A549 (cell line): Measurements from ENCODE around the gene GALNT15.

Source experiments
- CHD4 ChIP-seq: fragments of 200-600 bp; sonication (generic); IDR thresholded peaks from 2 replicates; pipeline ENCODE4 v1.6.1; 2016; ENCODE audit warnings: antibody characterized with exemption, mild to moderate bottlenecking, borderline replicate concordance
- EP300 ChIP-seq, 2 experiments: fragments of >200 bp; sonication (Bioruptor Twin); formaldehyde crosslinking; IDR thresholded peaks; 2 replicates in 1 of 2; 3 replicates in 1 of 2; pipeline ENCODE4 v1.6.1; 2016 to 2017
- ESRRA ChIP-seq: fragments of 150-350 bp; IDR thresholded peaks from 2 replicates; pipeline ENCODE4 v1.6.1; 2014; ENCODE audit warnings: mild to moderate bottlenecking, low read length, borderline replicate concordance
- HOXB13 ChIP-seq: fragments of 250-450 bp; sonication (Bioruptor Pico); IDR thresholded peaks from 2 replicates; pipeline ENCODE4 v1.5.0; 2020; ENCODE audit warnings: low read depth, mild to moderate bottlenecking, moderate library complexity
- KDM5A ChIP-seq: fragments of 200-600 bp; sonication (generic); IDR thresholded peaks from 2 replicates; pipeline ENCODE4 v1.6.1; 2016; ENCODE audit warnings: antibody characterized with exemption, mild to moderate bottlenecking
- NFE2L2 ChIP-seq: fragments of 150-350 bp; conservative IDR thresholded peaks from 2 replicates; pipeline ENCODE4 v1.6.1; 2014; ENCODE audit warnings: low read length
- NPAS2 ChIP-seq: fragments of 250-450 bp; sonication (Bioruptor Pico); IDR thresholded peaks from 2 replicates; pipeline ENCODE4 v1.8.0; 2022; ENCODE audit warnings: mild to moderate bottlenecking, moderate library complexity, borderline replicate concordance
- POLR2A ChIP-seq: IDR thresholded peaks from 2 replicates; pipeline ENCODE4 v1.6.1; 2012; ENCODE audit warnings: mild to moderate bottlenecking, low read length
- ZSCAN20 ChIP-seq: fragments of 250-450 bp; sonication (Bioruptor Pico); IDR thresholded peaks from 2 replicates; pipeline ENCODE4 v1.8.0; 2022; ENCODE audit warnings: mild to moderate bottlenecking, moderate library complexity
- TF ChIP-seq, protein P1 (sequence below): fragments of >200 bp; sonication (Bioruptor Twin); formaldehyde crosslinking; IDR thresholded peaks from 3 replicates; pipeline ENCODE4 v1.5.1; 2016
- TF ChIP-seq, protein P2 (sequence below): IDR thresholded peaks from 2 replicates; pipeline ENCODE4 v1.6.1; 2012; ENCODE audit warnings: low read depth, borderline replicate concordance
- TF ChIP-seq, protein P3 (sequence below): fragments of 250-450 bp; sonication (Bioruptor Pico); IDR thresholded peaks from 2 replicates; pipeline ENCODE4 v1.5.0; 2021; ENCODE audit warnings: mild to moderate bottlenecking, moderate library complexity, borderline replicate concordance
- TF ChIP-seq, protein P4 (sequence below): fragments of 200-600 bp; sonication (generic); IDR thresholded peaks from 2 replicates; pipeline ENCODE4 v1.6.1; 2016; ENCODE audit warnings: antibody characterized with exemption, mild to moderate bottlenecking, moderate library complexity

DNA sequence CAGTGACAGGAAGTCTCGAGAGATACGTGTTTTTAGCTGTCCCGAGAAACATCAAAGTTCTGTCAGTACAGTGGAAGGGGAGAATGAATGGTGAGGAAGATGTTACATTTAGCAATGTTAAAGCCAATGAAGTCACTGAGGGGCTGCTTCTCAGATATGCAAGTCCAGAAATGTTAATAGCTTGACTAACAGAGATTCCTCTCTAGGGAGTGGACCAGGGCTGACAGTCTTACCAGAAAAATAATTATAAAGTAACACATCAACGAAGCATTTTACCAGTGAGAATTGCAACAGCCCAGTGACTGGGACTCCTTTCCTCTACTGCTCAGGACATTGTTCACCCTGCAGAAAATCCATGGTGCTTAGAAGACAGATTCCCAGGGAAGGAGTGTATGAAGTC is 23.9 kb downstream of the GALNT15 start:
- TF ChIP-seq, protein P1, sequence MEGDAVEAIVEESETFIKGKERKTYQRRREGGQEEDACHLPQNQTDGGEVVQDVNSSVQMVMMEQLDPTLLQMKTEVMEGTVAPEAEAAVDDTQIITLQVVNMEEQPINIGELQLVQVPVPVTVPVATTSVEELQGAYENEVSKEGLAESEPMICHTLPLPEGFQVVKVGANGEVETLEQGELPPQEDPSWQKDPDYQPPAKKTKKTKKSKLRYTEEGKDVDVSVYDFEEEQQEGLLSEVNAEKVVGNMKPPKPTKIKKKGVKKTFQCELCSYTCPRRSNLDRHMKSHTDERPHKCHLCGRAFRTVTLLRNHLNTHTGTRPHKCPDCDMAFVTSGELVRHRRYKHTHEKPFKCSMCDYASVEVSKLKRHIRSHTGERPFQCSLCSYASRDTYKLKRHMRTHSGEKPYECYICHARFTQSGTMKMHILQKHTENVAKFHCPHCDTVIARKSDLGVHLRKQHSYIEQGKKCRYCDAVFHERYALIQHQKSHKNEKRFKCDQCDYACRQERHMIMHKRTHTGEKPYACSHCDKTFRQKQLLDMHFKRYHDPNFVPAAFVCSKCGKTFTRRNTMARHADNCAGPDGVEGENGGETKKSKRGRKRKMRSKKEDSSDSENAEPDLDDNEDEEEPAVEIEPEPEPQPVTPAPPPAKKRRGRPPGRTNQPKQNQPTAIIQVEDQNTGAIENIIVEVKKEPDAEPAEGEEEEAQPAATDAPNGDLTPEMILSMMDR, result no peak
- TF ChIP-seq ESRRA (no peak), KDM5A (no peak), NPAS2 (CRISPR knock-in tag) (no peak), ZSCAN20 (CRISPR knock-in tag) (no peak), NFE2L2 (no peak), HOXB13 (no peak), CHD4 (no peak), POLR2A (no peak), EP300 (IDR thresholded peaks at IDR 0.05) (no peak)
- TF ChIP-seq, protein P2, sequence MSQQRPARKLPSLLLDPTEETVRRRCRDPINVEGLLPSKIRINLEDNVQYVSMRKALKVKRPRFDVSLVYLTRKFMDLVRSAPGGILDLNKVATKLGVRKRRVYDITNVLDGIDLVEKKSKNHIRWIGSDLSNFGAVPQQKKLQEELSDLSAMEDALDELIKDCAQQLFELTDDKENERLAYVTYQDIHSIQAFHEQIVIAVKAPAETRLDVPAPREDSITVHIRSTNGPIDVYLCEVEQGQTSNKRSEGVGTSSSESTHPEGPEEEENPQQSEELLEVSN, result no peak
- TF ChIP-seq, protein P3, sequence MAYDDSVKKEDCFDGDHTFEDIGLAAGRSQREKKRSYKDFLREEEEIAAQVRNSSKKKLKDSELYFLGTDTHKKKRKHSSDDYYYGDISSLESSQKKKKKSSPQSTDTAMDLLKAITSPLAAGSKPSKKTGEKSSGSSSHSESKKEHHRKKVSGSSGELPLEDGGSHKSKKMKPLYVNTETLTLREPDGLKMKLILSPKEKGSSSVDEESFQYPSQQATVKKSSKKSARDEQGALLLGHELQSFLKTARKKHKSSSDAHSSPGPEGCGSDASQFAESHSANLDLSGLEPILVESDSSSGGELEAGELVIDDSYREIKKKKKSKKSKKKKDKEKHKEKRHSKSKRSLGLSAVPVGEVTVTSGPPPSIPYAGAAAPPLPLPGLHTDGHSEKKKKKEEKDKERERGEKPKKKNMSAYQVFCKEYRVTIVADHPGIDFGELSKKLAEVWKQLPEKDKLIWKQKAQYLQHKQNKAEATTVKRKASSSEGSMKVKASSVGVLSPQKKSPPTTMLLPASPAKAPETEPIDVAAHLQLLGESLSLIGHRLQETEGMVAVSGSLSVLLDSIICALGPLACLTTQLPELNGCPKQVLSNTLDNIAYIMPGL, result no peak
- TF ChIP-seq, protein P4, sequence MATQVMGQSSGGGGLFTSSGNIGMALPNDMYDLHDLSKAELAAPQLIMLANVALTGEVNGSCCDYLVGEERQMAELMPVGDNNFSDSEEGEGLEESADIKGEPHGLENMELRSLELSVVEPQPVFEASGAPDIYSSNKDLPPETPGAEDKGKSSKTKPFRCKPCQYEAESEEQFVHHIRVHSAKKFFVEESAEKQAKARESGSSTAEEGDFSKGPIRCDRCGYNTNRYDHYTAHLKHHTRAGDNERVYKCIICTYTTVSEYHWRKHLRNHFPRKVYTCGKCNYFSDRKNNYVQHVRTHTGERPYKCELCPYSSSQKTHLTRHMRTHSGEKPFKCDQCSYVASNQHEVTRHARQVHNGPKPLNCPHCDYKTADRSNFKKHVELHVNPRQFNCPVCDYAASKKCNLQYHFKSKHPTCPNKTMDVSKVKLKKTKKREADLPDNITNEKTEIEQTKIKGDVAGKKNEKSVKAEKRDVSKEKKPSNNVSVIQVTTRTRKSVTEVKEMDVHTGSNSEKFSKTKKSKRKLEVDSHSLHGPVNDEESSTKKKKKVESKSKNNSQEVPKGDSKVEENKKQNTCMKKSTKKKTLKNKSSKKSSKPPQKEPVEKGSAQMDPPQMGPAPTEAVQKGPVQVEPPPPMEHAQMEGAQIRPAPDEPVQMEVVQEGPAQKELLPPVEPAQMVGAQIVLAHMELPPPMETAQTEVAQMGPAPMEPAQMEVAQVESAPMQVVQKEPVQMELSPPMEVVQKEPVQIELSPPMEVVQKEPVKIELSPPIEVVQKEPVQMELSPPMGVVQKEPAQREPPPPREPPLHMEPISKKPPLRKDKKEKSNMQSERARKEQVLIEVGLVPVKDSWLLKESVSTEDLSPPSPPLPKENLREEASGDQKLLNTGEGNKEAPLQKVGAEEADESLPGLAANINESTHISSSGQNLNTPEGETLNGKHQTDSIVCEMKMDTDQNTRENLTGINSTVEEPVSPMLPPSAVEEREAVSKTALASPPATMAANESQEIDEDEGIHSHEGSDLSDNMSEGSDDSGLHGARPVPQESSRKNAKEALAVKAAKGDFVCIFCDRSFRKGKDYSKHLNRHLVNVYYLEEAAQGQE, result no peak
